AG04449 (cell line): ENCODE results near the gene ERP27.

ENCODE experiments used
- CTCF ChIA-PET: fragments of 350-600 bp; formaldehyde crosslinking; extraction: SDS; loops from one replicate; lab custom pipeline; 2021; ENCODE audit warnings: antibody characterized with exemption; lab: Yijun Ruan, JAX
- POLR2A ChIA-PET: fragments of 400-600, 350-600 bp; formaldehyde crosslinking; extraction: SDS; loops from one replicate; lab custom pipeline; 2020; ENCODE audit warnings: antibody characterized with exemption, inconsistent platforms; lab: Yijun Ruan, JAX
- DNase-seq: peaks from one replicate; pipeline ENCODE4 v3.0.0-alpha.2; 2010; ENCODE audit warnings: low read depth, low spot score
- H3K4me3 ChIP-seq: 2 replicates; pipeline ENCODE4 v1.5.1; 2011; ENCODE audit warnings: low read depth, mild to moderate bottlenecking, control low read depth, low read length
- TF ChIP-seq, protein P1 (sequence below): IDR thresholded peaks from one replicate; pipeline ENCODE4 v1.5.1; 2011; ENCODE audit warnings: mild to moderate bottlenecking, moderate library complexity, low read length, control low read depth, inconsistent platforms; ENCODE audit not compliant: insufficient read depth; ENCODE audit errors: missing control alignments

Gene ERP27

DNA sequence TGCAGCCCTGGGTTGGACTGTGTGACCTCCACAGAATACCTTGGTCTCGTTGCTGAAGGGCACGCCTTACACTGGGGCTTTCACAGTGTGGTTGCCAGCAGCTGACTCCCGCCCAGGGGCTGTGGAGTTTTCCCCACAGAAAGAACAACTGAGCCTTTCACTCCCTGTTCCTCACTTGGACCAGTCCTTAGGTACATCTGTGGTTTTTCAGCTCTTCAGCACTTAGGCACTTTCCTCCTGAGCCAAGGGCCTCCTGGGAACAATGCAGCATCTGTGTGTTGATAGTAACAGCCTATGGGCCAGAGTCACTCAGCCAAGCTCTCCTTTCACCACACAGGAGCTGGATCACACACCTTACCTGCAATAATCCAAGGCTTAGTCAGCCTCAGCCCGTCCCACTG, 25.0 kb downstream of the ERP27 start:
- DNase-seq: no peak
- TF ChIP-seq, protein P1, sequence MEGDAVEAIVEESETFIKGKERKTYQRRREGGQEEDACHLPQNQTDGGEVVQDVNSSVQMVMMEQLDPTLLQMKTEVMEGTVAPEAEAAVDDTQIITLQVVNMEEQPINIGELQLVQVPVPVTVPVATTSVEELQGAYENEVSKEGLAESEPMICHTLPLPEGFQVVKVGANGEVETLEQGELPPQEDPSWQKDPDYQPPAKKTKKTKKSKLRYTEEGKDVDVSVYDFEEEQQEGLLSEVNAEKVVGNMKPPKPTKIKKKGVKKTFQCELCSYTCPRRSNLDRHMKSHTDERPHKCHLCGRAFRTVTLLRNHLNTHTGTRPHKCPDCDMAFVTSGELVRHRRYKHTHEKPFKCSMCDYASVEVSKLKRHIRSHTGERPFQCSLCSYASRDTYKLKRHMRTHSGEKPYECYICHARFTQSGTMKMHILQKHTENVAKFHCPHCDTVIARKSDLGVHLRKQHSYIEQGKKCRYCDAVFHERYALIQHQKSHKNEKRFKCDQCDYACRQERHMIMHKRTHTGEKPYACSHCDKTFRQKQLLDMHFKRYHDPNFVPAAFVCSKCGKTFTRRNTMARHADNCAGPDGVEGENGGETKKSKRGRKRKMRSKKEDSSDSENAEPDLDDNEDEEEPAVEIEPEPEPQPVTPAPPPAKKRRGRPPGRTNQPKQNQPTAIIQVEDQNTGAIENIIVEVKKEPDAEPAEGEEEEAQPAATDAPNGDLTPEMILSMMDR: no peak
- CTCF ChIA-PET: no interaction called here
- H3K4me3 ChIP-seq: no peak overlapping the region
- POLR2A ChIA-PET: no interaction called here

DNA sequence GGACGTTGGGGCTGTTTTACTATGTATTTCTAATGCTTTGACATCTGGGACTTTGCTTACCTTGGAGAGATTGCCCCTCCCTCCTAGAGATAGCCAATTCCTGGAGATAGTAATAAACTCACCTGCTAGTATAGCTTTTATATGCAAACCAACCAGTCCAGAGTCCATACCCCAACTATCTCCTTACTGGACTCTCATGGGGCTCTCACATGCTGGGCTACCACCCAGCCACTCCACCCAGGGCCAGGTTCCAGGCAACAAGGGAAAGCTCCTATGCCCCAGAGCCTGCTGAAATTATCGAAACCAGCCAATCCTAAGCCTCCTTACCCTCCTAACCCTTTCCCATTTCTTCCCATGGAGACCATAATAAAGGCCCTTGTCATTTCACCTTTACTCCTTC, 27.2 kb downstream of the ERP27 start:
- ChIA-PET POLR2A (no interaction called here), CTCF (no interaction called here)
- H3K4me3 ChIP-seq: no peak overlapping the region
- DNase-seq: no peak
- TF ChIP-seq, protein P1: no peak

- no peak for DNase-seq
Observed at GRCh38 chr12:14910090-14910915, 28.0 kb downstream of the ERP27 start.

DNA sequence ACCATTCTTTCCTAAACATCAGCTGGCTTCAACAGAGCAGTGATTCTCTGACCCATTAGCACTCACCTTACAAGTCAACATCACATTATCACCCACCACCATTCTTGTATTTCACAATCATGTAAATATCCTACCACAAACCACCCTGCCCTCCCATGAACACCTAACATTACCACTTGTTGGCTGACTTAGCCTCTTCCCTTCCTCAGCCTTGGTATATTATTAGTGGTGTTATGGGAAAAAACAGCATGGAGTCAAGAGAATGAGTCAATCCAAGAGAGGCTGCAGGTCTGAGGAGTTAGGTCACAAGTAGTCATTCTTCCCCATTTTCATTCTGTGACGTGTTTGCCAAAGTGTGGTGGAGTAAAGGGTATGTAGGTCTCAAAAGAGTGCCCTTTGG, 30.4 kb downstream of the ERP27 start:
- CTCF ChIA-PET: no interaction called here
- DNase-seq: no peak
- no peak overlapping the region for H3K4me3 ChIP-seq
- POLR2A ChIA-PET: no interaction called here
- TF ChIP-seq, protein P1: no peak

More at GRCh38 chr12:14910090-14910915, 28.0 kb downstream of the ERP27 start:
- no peak overlapping the region for H3K4me3 ChIP-seq
- ChIA-PET POLR2A (no interaction called here), CTCF (no interaction called here)
- TF ChIP-seq, protein P1: no peak

DNA sequence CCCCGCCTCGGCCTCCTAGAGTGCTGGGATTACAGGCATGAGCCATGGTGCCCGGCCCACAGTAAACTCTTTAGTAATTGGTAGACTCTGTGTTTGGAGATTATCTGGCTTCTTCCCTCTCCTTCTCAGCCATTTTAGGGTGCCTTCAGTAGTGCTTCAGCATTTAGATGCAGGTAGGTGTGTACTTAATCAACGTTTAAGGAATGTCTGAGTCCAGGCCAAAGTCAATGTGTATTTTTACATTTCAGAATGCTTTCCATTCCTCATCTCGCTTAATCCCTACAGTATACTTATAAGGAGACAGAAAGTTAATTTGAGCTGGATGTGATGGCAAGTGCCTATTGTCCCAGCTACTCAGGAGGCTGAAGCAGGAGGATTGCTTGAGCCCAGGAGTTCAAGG, 32.2 kb downstream of the ERP27 start:
- ChIA-PET POLR2A (no interaction called here), CTCF (no interaction called here)
- no peak overlapping the region for H3K4me3 ChIP-seq
- DNase-seq: no peak
- TF ChIP-seq, protein P1: no peak

- TF ChIP-seq, protein P1: no peak
- POLR2A ChIA-PET: no interaction called here
- H3K4me3 ChIP-seq: no peak overlapping the region
- DNase-seq: no peak
- CTCF ChIA-PET: no interaction called here
Observed at GRCh38 chr12:14905269-14906004, 32.9 kb downstream of the ERP27 start.
